Measurements from ENCODE around the gene TMEM123.

- TF ChIP-seq CTCF (conservative IDR thresholded peaks at IDR 0.05; ENCODE audit: low read depth, low read length) (no peak), EZH2 (IDR thresholded peaks at IDR 0.05; ENCODE audit: borderline replicate concordance, low read depth, low read length, poor library complexity, severe bottlenecking) (no peak)
Observed at GRCh38 chr11:102400603-102401002, 52.0 kb downstream of the TMEM123 start.

All from A673 (cell line).